HEK293 (cell line): ENCODE data around the gene KRT6A.

Source experiments
- HOXA7 ChIP-seq: sonication (generic); formaldehyde crosslinking; IDR thresholded peaks from 2 replicates; pipeline ENCODE4 v1.8.1; 2022; ENCODE audit warnings: missing genetic modification reagents, borderline replicate concordance
- ZNF10 ChIP-seq: fragments of 450-650 bp; formaldehyde crosslinking; IDR thresholded peaks from 2 replicates; pipeline ENCODE4 v1.5.1; 2017; ENCODE audit warnings: missing biosample characterization, missing genetic modification characterization
- ZNF184 ChIP-seq: fragments of 450-650 bp; IDR thresholded peaks from 2 replicates; pipeline ENCODE4 v1.5.1; 2018; ENCODE audit warnings: missing biosample characterization, mild to moderate bottlenecking, missing genetic modification characterization
- ZNF311 ChIP-seq: fragments of 450-650 bp; formaldehyde crosslinking; IDR thresholded peaks from 2 replicates; pipeline ENCODE4 v1.5.1; 2017; ENCODE audit warnings: missing biosample characterization, missing genetic modification characterization, borderline replicate concordance
- TF ChIP-seq, protein P1 (sequence below): fragments of 450-650 bp; formaldehyde crosslinking; IDR thresholded peaks from 2 replicates; pipeline ENCODE4 v1.5.1; 2016; ENCODE audit warnings: missing biosample characterization, missing genetic modification characterization
- TF ChIP-seq, protein P2 (sequence below): fragments of 450-650 bp; formaldehyde crosslinking; IDR thresholded peaks from 2 replicates; pipeline ENCODE4 v1.5.1; 2016; ENCODE audit warnings: missing biosample characterization, missing genetic modification characterization
- TF ChIP-seq, protein P3 (sequence below): fragments of 450-650 bp; formaldehyde crosslinking; IDR thresholded peaks from 2 replicates; pipeline ENCODE4 v1.5.1; 2016; ENCODE audit warnings: missing biosample characterization, missing genetic modification characterization
- TF ChIP-seq, protein P4 (sequence below): fragments of 450-650 bp; formaldehyde crosslinking; IDR thresholded peaks from 2 replicates; pipeline ENCODE4 v1.5.1; 2016; ENCODE audit warnings: missing biosample characterization, missing genetic modification characterization, low read depth

DNA sequence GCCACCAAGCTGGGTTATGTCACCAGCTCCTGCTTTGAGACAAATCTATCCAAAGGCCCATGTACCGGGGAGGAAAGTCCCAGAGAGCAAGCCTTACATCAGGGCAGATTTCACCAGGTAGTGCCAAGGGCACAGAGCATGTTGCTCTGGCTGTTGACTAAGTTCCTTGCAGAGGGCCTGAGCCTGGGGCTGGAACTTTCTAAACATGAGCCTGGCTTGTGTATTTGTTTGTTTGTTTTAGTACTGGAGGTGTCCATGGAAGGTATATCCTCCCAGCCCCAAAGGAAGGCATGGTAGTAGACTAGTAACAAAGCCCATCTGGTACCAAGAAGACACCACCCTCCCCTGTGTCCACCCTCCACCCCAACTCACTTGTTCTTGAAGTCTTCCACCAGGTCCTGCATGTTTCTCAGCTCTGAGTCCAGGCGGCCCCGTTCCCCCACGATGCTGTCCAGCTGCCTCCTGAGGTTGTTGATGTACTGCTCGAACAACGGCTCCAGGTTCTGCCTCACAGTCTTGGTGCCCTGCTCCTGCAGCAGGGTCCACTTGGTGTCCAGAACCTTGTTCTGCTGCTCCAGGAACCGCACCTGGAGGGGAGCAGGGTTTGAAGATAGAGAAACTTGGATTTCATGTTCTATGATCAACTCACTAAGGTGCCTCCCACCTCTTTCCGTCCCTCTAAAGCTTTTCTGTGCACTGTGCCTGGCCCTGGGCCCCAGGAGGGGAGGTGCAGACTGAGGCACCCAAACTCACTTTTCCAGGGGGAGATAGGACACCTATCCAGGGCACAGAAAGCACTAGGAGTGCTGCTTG, 25.7 kb upstream of the KRT6A start:
- no peak for TF ChIP-seq ZNF184
- TF ChIP-seq, protein P1, sequence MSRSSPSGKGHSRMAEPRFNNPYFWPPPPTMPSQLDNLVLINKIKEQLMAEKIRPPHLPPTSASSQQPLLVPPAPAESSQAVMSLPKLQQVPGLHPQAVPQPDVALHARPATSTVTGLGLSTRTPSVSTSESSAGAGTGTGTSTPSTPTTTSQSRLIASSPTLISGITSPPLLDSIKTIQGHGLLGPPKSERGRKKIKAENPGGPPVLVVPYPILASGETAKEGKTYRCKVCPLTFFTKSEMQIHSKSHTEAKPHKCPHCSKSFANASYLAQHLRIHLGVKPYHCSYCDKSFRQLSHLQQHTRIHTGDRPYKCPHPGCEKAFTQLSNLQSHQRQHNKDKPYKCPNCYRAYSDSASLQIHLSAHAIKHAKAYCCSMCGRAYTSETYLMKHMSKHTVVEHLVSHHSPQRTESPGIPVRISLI (tag by site-specific recombination), result no peak
- TF ChIP-seq, protein P2, sequence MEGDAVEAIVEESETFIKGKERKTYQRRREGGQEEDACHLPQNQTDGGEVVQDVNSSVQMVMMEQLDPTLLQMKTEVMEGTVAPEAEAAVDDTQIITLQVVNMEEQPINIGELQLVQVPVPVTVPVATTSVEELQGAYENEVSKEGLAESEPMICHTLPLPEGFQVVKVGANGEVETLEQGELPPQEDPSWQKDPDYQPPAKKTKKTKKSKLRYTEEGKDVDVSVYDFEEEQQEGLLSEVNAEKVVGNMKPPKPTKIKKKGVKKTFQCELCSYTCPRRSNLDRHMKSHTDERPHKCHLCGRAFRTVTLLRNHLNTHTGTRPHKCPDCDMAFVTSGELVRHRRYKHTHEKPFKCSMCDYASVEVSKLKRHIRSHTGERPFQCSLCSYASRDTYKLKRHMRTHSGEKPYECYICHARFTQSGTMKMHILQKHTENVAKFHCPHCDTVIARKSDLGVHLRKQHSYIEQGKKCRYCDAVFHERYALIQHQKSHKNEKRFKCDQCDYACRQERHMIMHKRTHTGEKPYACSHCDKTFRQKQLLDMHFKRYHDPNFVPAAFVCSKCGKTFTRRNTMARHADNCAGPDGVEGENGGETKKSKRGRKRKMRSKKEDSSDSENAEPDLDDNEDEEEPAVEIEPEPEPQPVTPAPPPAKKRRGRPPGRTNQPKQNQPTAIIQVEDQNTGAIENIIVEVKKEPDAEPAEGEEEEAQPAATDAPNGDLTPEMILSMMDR (tag by site-specific recombination), result no peak
- TF ChIP-seq, protein P3, sequence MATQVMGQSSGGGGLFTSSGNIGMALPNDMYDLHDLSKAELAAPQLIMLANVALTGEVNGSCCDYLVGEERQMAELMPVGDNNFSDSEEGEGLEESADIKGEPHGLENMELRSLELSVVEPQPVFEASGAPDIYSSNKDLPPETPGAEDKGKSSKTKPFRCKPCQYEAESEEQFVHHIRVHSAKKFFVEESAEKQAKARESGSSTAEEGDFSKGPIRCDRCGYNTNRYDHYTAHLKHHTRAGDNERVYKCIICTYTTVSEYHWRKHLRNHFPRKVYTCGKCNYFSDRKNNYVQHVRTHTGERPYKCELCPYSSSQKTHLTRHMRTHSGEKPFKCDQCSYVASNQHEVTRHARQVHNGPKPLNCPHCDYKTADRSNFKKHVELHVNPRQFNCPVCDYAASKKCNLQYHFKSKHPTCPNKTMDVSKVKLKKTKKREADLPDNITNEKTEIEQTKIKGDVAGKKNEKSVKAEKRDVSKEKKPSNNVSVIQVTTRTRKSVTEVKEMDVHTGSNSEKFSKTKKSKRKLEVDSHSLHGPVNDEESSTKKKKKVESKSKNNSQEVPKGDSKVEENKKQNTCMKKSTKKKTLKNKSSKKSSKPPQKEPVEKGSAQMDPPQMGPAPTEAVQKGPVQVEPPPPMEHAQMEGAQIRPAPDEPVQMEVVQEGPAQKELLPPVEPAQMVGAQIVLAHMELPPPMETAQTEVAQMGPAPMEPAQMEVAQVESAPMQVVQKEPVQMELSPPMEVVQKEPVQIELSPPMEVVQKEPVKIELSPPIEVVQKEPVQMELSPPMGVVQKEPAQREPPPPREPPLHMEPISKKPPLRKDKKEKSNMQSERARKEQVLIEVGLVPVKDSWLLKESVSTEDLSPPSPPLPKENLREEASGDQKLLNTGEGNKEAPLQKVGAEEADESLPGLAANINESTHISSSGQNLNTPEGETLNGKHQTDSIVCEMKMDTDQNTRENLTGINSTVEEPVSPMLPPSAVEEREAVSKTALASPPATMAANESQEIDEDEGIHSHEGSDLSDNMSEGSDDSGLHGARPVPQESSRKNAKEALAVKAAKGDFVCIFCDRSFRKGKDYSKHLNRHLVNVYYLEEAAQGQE, result no peak
- no peak for TF ChIP-seq ZNF311 (tag by site-specific recombination)
- TF ChIP-seq ZNF10 (tag by site-specific recombination), result no peak
- no peak for TF ChIP-seq HOXA7 (CRISPR knock-in tag)
- TF ChIP-seq, protein P4, sequence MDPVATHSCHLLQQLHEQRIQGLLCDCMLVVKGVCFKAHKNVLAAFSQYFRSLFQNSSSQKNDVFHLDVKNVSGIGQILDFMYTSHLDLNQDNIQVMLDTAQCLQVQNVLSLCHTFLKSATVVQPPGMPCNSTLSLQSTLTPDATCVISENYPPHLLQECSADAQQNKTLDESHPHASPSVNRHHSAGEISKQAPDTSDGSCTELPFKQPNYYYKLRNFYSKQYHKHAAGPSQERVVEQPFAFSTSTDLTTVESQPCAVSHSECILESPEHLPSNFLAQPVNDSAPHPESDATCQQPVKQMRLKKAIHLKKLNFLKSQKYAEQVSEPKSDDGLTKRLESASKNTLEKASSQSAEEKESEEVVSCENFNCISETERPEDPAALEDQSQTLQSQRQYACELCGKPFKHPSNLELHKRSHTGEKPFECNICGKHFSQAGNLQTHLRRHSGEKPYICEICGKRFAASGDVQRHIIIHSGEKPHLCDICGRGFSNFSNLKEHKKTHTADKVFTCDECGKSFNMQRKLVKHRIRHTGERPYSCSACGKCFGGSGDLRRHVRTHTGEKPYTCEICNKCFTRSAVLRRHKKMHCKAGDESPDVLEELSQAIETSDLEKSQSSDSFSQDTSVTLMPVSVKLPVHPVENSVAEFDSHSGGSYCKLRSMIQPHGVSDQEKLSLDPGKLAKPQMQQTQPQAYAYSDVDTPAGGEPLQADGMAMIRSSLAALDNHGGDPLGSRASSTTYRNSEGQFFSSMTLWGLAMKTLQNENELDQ (tag by site-specific recombination), result no peak
